CMK (cell line): ENCODE results near the gene HTR1D.
"Not testable (repeated sequence)": the region's sequence is repeated elsewhere in the genome, so short reads cannot be mapped to it uniquely, and the experiment has no call there.

Experiments
- DNase-seq: peaks from one replicate; pipeline ENCODE4 v3.0.0-alpha.2; 2010; ENCODE audit warnings: low read depth

The HTR1D gene

GRCh38 chr1:23216771-23217420, 406 bp downstream of the HTR1D start:
- DNase-seq: no peak

- no peak for DNase-seq
Measured at GRCh38 chr1:23215751-23216449, 1.4 kb downstream of the HTR1D start.

- DNase-seq: no peak
Measured at GRCh38 chr1:23215291-23215690, 2.0 kb downstream of the HTR1D start.

- no peak for DNase-seq
Measured at GRCh38 chr1:23214640-23215039, 2.7 kb downstream of the HTR1D start.

DNA sequence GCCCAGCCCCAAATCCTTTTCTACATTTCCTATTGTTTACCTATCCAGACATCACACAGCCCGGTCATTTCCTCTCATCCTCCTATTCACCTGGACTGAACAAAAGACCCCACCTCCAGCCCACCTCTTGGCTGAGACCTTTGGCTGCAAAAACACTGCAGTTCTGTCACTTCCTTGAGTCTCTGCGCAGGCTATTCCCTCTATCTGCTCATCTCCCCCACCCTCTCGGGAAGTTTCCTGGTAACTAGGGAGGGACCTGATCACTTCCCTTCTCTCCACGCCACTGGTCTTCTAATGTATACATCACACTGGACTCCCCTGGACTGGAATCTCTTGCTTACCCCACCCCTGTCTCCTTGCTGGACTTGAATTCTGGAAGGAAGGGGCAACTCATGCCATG, 5.3 kb downstream of the HTR1D start:
- no peak for DNase-seq

DNA sequence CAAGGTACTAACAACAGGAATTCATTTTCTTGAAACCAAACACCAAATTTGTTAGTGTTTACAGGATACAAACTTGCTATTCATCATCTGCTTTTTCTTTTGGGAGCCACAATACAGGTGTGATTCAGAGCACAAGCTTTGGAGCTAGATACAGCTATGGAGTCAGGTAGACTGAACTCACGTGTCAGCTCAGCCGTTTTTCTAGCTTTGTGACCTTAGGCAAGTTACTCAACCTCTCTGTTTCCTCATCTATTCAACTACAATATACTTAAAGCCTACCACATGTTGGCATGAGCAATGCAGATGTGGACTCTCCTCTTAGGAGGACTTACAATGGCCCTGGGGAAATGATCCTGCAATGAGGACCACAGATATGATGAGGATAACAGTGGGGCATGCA, 6.3 kb downstream of the HTR1D start:
- no peak for DNase-seq

DNA sequence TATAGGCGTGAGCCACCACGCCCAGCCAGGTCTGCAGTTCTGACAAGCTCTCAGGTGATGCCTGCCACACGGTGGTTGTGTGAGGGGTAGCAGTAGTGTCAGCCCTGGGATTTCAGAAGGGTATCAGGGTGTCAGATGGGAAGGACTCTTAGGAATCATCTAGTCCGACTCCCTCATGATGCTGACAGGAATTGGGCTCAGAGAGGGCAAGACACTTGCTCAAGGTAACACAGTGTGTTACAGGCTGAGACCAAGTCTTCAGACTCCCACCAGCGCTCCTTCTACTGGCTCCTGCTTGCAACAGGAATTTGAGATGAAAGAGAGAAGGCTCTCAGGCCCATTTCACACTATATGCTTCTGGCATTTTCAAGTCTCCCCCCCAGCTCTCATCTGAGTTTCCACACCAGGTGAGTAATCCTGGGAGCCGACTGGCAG, 6.9 kb downstream of the HTR1D start:
- no peak for DNase-seq

- no peak for DNase-seq
Measured at GRCh38 chr1:23209770-23210169, 7.5 kb downstream of the HTR1D start.

GRCh38 chr1:23208527-23208926, 8.8 kb downstream of the HTR1D start:
- DNase-seq: no peak

DNA sequence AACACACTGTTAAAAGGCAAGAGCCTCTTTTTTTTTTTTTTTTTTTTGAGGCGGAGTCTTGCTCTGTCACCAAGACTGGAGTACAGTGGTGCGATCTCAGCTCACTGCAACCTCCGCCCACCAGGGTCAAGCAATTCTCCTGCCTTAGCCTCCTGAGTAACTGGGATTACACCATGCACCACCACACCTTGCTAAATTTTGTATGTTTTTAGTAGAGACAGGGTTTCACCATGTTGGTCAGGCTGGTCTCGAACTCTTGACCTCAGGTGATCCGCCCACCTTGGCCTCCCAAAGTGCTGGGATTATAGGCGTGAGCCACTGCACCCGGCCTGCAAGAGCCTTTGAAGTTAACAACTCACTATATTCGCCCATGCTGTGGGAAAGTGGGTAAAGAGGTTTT, 9.6 kb downstream of the HTR1D start:
- DNase-seq: not testable (repeated sequence)

- no peak for DNase-seq
Measured at GRCh38 chr1:23202263-23202749, 15.0 kb downstream of the HTR1D start.

- DNase-seq: no peak
Measured at GRCh38 chr1:23200883-23201282, 16.4 kb downstream of the HTR1D start.

GRCh38 chr1:23198373-23198772, 18.9 kb downstream of the HTR1D start:
- DNase-seq: no peak

- no peak for DNase-seq
Measured at GRCh38 chr1:23196627-23197328, 20.5 kb downstream of the HTR1D start.

- no peak for DNase-seq
Measured at GRCh38 chr1:23194119-23194984, 22.9 kb downstream of the HTR1D start.

- no peak for DNase-seq
Measured at GRCh38 chr1:23193391-23194118, 23.7 kb downstream of the HTR1D start.

- DNase-seq: no peak
Measured at GRCh38 chr1:23191199-23191598, 26.1 kb downstream of the HTR1D start.

DNA sequence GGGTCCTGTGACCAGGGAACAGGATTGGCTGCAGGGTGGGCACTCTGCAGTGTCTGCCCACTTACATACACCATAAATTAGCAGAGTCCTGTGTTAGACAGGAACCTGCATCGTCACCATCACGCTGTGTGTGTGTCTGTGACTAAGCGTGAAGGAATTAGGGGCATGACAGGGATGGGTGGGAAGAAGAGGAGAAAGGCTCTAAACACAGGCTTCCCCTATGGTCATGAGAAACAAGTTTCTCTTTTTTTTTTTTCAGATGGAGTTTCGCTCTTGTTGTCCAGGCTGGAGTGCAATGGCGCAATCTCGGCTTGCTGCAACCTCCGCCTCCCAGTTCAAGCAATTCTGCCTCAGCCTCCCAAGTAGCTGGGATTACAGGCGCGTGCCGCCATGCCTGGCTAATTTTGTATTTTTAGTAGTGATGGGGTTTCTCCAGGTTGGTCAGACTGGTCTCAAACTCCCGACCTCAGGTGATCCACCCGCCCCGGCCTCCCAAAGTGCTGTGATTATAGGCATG, 28.3 kb downstream of the HTR1D start:
- DNase-seq: not testable (repeated sequence)

GRCh38 chr1:23188434-23188884, 28.8 kb downstream of the HTR1D start:
- no peak for DNase-seq

DNA sequence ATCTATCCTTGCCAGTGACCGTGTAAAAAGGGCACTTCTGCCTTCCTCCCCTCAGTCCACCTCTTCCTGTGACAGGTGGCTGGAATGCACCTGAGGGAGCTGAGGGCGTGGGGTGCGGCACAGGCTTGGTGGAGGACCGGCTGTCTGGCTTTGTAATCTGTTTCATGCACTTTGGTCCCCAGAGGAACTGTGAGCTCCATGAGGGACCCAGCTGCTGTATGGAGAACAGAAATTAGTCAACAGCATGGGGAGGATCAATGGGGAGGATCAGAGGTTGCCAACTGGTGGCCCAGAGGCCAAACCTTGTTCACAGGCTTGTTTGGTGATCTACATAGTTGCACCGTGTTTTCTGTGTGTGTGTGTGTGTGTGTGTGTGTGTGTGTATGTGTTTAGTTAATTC, 29.7 kb downstream of the HTR1D start:
- no peak for DNase-seq

DNA sequence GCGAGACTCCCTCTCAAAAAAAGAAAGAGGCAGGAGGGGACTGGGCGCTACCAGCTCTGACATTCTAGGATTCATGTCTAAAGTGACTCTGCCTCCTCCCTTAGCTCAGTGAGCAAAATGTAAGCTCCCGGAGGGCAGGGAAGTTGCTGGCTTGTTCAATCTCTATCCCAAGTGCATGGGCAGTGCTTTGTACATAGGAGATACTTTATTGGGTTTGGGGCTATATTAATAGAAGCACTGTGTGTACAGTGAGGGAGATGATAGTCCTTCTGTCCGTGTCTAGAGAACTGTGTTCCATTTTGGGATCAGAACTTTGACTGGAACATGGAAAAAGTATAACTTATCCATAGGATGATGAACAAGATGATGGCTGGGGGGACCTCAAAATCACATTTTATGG, 31.9 kb downstream of the HTR1D start:
- no peak for DNase-seq
